HepG2 (cell line): ENCODE results near the gene SLC7A10. TPM values are rescaled to one million over a fixed set of nuclear protein-coding genes. Genes with fewer than 3 reads are reported as not detected.

Experiments
- FOXO1 ChIP-seq: sonication (generic); formaldehyde crosslinking; IDR thresholded peaks from 2 replicates; pipeline ENCODE4 v1.4.0; 2020; ENCODE audit warnings: missing genetic modification reagents
- GMEB2 ChIP-seq: IDR thresholded peaks from 2 replicates; pipeline ENCODE4 v1.6.1; 2016; ENCODE audit warnings: missing biosample characterization, missing genetic modification reagents, low read depth
- GZF1 ChIP-seq: sonication (generic); formaldehyde crosslinking; IDR thresholded peaks from 2 replicates; pipeline ENCODE4 v1.5.1; 2020; ENCODE audit warnings: mild to moderate bottlenecking, missing genetic modification reagents
- HES4 ChIP-seq: sonication (generic); formaldehyde crosslinking; IDR thresholded peaks from 2 replicates; pipeline ENCODE4 v1.9.0; 2021; ENCODE audit warnings: mild to moderate bottlenecking, missing genetic modification reagents, borderline replicate concordance
- HNF4A ChIP-seq: sonication (generic); formaldehyde crosslinking; IDR thresholded peaks from 2 replicates; pipeline ENCODE4 v1.4.0; 2020; ENCODE audit warnings: missing genetic modification reagents
- LCORL ChIP-seq, 2 experiments: fragments of 450-650 bp in 1 of 2; sonication (generic) in 1 of 2; formaldehyde crosslinking in 1 of 2; IDR thresholded peaks; 2 replicates each; pipeline versions ENCODE4 v1.5.0 to v1.6.1; 2017 to 2020; ENCODE audit warnings: antibody characterized with exemption in 1 of 2, missing genetic modification reagents in 1 of 2
- MAFK ChIP-seq, 2 experiments: IDR thresholded peaks in 1 of 2; conservative IDR thresholded peaks in 1 of 2; 2 replicates each; pipeline ENCODE4 v1.6.1; 2011; ENCODE audit warnings: improper control_type of control experiment in 2 of 2, low read length in 2 of 2
- MED13 ChIP-seq: sonication (generic); formaldehyde crosslinking; IDR thresholded peaks from 2 replicates; pipeline ENCODE4 v1.5.0; 2020; ENCODE audit warnings: missing genetic modification reagents
- NR0B2 ChIP-seq: sonication (generic); formaldehyde crosslinking; IDR thresholded peaks from 2 replicates; pipeline ENCODE4 v1.4.0; 2020; ENCODE audit warnings: mild to moderate bottlenecking, missing genetic modification reagents
- PHF20 ChIP-seq: sonication (generic); formaldehyde crosslinking; IDR thresholded peaks from 2 replicates; pipeline ENCODE4 v1.5.0; 2020; ENCODE audit warnings: mild to moderate bottlenecking, missing genetic modification reagents
- RFX5 ChIP-seq: IDR thresholded peaks from 2 replicates; pipeline ENCODE4 v1.6.1; 2011; ENCODE audit warnings: low read depth, low read length, improper control_type of control experiment
- SKIL ChIP-seq: sonication (generic); formaldehyde crosslinking; IDR thresholded peaks from 2 replicates; pipeline ENCODE4 v1.8.0; 2022; ENCODE audit warnings: missing genetic modification reagents, mild to moderate bottlenecking, moderate library complexity, borderline replicate concordance
- TAF15 ChIP-seq: fragments of 200-400 bp; formaldehyde crosslinking; IDR thresholded peaks from one replicate; pipeline ENCODE4 v1.6.1; 2018; ENCODE audit warnings: mild to moderate bottlenecking, low read depth, low read length; ENCODE audit not compliant: poor library complexity, severe bottlenecking
- ZBED4 ChIP-seq: sonication (generic); formaldehyde crosslinking; IDR thresholded peaks from 2 replicates; pipeline ENCODE4 v1.4.0; 2020; ENCODE audit warnings: missing genetic modification reagents, borderline replicate concordance
- ZBTB39 ChIP-seq: sonication (generic); formaldehyde crosslinking; IDR thresholded peaks from 2 replicates; pipeline ENCODE4 v1.5.0; 2020; ENCODE audit warnings: missing genetic modification reagents
- ZFP37 ChIP-seq: sonication (generic); formaldehyde crosslinking; IDR thresholded peaks from 2 replicates; pipeline ENCODE4 v1.4.0; 2020; ENCODE audit warnings: missing genetic modification reagents, borderline replicate concordance
- ZFP62 ChIP-seq: sonication (generic); formaldehyde crosslinking; IDR thresholded peaks from 2 replicates; pipeline ENCODE4 v1.4.0; 2020; ENCODE audit warnings: missing genetic modification reagents
- polyA plus RNA-seq, 8 experiments: library from polyadenylated mRNA; depleted of rRNA in 3 of 8; stranded (reverse) in 7 of 8; unstranded in 1 of 8; fragments of >200 nt; fragmentation: Illumina TruSeq in 4 of 8; extraction: Trizol in 4 of 8; gene quantifications; 2 replicates each; pipeline versions ENCODE4 v1.2.1 to v1.2.3, GENCODE V29; 2011 to 2016; ENCODE audit warnings: low read depth in 4 of 8, missing spikeins in 1 of 8, mixed read lengths in 1 of 8; ENCODE audit not compliant: insufficient read depth in 1 of 8
- total RNA-seq, 5 experiments: library from RNA; depleted of rRNA; stranded (reverse); fragments of >200 nt; fragmentation: Illumina TruSeq; extraction: Trizol; gene quantifications; 2 replicates each; pipeline ENCODE4 v1.2.3, GENCODE V29; 2016; ENCODE audit warnings: low read depth in 1 of 5

The SLC7A10 gene
- total and polyA plus RNA-seq, 2 of the 13 experiments (the other 11 are each of a cell fraction or from before 2014, with no cell fraction given), result 1.1 to 2.2 TPM

GRCh38 chr19:33176670-33177416 is 48.8 kb downstream of the SLC7A10 start (continued):
- TF ChIP-seq PHF20 (CRISPR knock-in tag) (peak; percentile 87), ZFP62 (0 out of 2 replicates have a peak, but pooled peaks have one; percentile 21), NR0B2 (CRISPR knock-in tag) (peak; percentile 61), ZFP37 (CRISPR knock-in tag) (0 out of 2 replicates have a peak, but pooled peaks have one; percentile 16), ZBED4 (CRISPR knock-in tag) (peak; percentile 56), LCORL (IDR thresholded peaks at IDR 0.05) (no peak), LCORL (CRISPR knock-in tag; IDR thresholded peaks at IDR 0.05) (peak; percentile 85), ZBTB39 (peak; percentile 72; the same call in 1 of the 2 replicates), MAFK (conservative IDR thresholded peaks at IDR 0.05 in 1 of 2, IDR thresholded peaks at IDR 0.05 in 1 of 2; ENCODE audit: low read length in 2 of 2) (no peak), RFX5 (no peak), MED13 (CRISPR knock-in tag) (peak; percentile 51; the same call in 1 of the 2 replicates), SKIL (CRISPR knock-in tag) (no peak; the same call in 1 of the 2 replicates), FOXO1 (peak; percentile 65; the same call in 1 of the 2 replicates), TAF15 (peak; percentile 77), HES4 (CRISPR knock-in tag) (peak; percentile 11; the same call in 1 of the 2 replicates), GZF1 (CRISPR knock-in tag) (peak; percentile 84; the same call in 1 of the 2 replicates), HNF4A (peak; percentile 25; the same call in 1 of the 2 replicates), GMEB2 (CRISPR knock-in tag) (no peak)
